GM12878 (cell line): Measurements from ENCODE around the gene LPIN1. TPM values are rescaled to one million over a fixed set of nuclear protein-coding genes. Genes with fewer than 3 reads are reported as not detected.

Experiments used
- NBN ChIP-seq: fragments of 450-650 bp; IDR thresholded peaks from 2 replicates; pipeline ENCODE4 v1.6.1; 2016
- RBBP5 ChIP-seq: fragments of 200-600 bp; sonication (generic); conservative IDR thresholded peaks from 2 replicates; pipeline ENCODE4 v1.6.1; 2016
- WRNIP1 ChIP-seq: IDR thresholded peaks from 2 replicates; pipeline ENCODE4 v1.6.1; 2011; ENCODE audit warnings: low read depth, low read length, improper control_type of control experiment, borderline replicate concordance
- polyA plus RNA-seq, 11 experiments: library from polyadenylated mRNA; depleted of rRNA in 4 of 11; unstranded in 6 of 11; stranded (reverse) in 5 of 11; fragments of >200 nt; fragmentation: Nextera tagmentation in 4 of 11; fragmentation: Illumina TruSeq in 1 of 11; extraction: Ambion mirVana in 4 of 11; extraction: Trizol in 1 of 11; gene quantifications; 1 replicate in 1 of 11; 2 replicates in 10 of 11; pipeline versions ENCODE4 v1.2.1 to v1.2.3, GENCODE V29; 2011 to 2016; ENCODE audit warnings: inconsistent platforms in 2 of 11, missing spikeins in 2 of 11, low read depth in 1 of 11
- total RNA-seq, 4 experiments: library from RNA; depleted of rRNA in 3 of 4; stranded (reverse); fragments of >200 nt in 3 of 4; fragmentation: Illumina TruSeq in 1 of 4; extraction: Trizol in 1 of 4; gene quantifications; 2 replicates each; pipeline versions ENCODE4 v1.2.1 to v1.2.3, GENCODE V29; 2013 to 2021
- TF ChIP-seq, protein P1 (sequence below): fragments of 450-650 bp; IDR thresholded peaks from 2 replicates; pipeline ENCODE4 v1.6.1; 2018; ENCODE audit warnings: borderline replicate concordance, mild to moderate bottlenecking; ENCODE audit not compliant: partially characterized antibody
- TF ChIP-seq, protein P2 (sequence below): fragments of 450-650 bp; IDR thresholded peaks from 2 replicates; pipeline ENCODE4 v1.6.1; 2017; ENCODE audit warnings: antibody characterized with exemption, mild to moderate bottlenecking, moderate library complexity

LPIN1 gene
- total and polyA plus RNA-seq, 10 of the 15 experiments (the other 5 are each of a cell fraction or from before 2014, with no cell fraction given), result 18.8 to 82.5 (median 50.3) TPM

DNA sequence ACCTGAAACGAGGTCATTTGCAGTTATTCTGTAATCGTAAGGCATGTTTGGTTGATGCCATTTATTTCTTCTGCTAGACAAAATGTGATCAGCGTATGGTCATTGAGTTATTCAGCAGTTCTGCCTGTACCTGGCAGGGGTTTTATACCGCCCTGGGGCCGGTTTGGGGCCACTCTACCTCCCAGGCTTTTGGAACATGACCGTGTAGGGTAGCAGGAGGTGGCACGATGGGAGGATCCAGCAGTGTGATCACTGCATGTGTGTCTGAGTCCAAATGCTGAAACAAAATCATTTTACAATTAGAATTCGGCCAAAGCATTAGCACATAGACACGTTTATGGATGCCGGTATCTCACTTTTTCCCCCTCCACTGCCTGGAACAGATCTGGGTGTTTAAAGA lies 26.7 kb downstream of the LPIN1 start (continued):
- TF ChIP-seq, protein P1, sequence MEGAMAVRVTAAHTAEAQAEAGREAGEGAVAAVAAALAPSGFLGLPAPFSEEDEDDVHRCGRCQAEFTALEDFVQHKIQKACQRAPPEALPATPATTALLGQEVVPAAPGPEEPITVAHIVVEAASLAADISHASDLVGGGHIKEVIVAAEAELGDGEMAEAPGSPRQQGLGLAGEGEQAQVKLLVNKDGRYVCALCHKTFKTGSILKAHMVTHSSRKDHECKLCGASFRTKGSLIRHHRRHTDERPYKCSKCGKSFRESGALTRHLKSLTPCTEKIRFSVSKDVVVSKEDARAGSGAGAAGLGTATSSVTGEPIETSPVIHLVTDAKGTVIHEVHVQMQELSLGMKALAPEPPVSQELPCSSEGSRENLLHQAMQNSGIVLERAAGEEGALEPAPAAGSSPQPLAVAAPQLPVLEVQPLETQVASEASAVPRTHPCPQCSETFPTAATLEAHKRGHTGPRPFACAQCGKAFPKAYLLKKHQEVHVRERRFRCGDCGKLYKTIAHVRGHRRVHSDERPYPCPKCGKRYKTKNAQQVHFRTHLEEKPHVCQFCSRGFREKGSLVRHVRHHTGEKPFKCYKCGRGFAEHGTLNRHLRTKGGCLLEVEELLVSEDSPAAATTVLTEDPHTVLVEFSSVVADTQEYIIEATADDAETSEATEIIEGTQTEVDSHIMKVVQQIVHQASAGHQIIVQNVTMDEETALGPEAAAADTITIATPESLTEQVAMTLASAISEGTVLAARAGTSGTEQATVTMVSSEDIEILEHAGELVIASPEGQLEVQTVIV, result no peak
- TF ChIP-seq RBBP5, result no peak
- TF ChIP-seq NBN, result no peak
- TF ChIP-seq WRNIP1, result no peak
- TF ChIP-seq, protein P2, sequence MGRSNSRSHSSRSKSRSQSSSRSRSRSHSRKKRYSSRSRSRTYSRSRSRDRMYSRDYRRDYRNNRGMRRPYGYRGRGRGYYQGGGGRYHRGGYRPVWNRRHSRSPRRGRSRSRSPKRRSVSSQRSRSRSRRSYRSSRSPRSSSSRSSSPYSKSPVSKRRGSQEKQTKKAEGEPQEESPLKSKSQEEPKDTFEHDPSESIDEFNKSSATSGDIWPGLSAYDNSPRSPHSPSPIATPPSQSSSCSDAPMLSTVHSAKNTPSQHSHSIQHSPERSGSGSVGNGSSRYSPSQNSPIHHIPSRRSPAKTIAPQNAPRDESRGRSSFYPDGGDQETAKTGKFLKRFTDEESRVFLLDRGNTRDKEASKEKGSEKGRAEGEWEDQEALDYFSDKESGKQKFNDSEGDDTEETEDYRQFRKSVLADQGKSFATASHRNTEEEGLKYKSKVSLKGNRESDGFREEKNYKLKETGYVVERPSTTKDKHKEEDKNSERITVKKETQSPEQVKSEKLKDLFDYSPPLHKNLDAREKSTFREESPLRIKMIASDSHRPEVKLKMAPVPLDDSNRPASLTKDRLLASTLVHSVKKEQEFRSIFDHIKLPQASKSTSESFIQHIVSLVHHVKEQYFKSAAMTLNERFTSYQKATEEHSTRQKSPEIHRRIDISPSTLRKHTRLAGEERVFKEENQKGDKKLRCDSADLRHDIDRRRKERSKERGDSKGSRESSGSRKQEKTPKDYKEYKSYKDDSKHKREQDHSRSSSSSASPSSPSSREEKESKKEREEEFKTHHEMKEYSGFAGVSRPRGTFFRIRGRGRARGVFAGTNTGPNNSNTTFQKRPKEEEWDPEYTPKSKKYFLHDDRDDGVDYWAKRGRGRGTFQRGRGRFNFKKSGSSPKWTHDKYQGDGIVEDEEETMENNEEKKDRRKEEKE, result no peak
